ENCODE results near the gene DMRTB1.

The DMRTB1 gene

DNA sequence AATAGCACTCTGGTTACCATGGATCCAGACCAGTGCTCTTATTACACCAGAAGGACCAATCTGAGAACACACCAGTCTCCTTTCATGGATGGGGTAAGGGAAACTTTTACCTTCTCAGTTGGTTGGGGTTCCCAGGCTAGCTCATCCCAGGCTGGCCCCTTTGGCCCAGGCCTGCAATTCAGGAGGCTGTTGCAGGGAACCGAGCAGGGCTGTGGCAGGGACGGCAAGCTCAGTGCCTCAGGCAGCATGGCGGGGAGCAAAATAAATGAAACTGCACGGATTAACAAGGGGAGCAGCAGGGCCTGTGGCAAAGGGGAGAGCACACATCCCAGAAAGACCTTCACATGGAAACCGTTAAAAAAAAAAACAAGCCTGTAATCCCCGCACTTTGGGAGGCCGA is 57.0 kb downstream of the DMRTB1 start:
- TF ChIP-seq, protein P1, sequence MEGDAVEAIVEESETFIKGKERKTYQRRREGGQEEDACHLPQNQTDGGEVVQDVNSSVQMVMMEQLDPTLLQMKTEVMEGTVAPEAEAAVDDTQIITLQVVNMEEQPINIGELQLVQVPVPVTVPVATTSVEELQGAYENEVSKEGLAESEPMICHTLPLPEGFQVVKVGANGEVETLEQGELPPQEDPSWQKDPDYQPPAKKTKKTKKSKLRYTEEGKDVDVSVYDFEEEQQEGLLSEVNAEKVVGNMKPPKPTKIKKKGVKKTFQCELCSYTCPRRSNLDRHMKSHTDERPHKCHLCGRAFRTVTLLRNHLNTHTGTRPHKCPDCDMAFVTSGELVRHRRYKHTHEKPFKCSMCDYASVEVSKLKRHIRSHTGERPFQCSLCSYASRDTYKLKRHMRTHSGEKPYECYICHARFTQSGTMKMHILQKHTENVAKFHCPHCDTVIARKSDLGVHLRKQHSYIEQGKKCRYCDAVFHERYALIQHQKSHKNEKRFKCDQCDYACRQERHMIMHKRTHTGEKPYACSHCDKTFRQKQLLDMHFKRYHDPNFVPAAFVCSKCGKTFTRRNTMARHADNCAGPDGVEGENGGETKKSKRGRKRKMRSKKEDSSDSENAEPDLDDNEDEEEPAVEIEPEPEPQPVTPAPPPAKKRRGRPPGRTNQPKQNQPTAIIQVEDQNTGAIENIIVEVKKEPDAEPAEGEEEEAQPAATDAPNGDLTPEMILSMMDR (IDR thresholded peaks at IDR 0.05; ENCODE audit: control insufficient read depth, extremely low read depth, insufficient read depth), result no peak
- no peak for DNase-seq (ENCODE audit: low read depth)

More for the DNA sequence above, 57.0 kb downstream of the DMRTB1 start:
- no peak overlapping the region for H3K4me3 ChIP-seq (ENCODE audit: low read depth, low read length)
